ENCODE results near the gene MMP20. TPM values are rescaled to one million over a fixed set of nuclear protein-coding genes. Genes with fewer than 3 reads are reported as not detected.

Gene MMP20
- total RNA-seq, 1 donor from 2014 or later = not detected

DNA sequence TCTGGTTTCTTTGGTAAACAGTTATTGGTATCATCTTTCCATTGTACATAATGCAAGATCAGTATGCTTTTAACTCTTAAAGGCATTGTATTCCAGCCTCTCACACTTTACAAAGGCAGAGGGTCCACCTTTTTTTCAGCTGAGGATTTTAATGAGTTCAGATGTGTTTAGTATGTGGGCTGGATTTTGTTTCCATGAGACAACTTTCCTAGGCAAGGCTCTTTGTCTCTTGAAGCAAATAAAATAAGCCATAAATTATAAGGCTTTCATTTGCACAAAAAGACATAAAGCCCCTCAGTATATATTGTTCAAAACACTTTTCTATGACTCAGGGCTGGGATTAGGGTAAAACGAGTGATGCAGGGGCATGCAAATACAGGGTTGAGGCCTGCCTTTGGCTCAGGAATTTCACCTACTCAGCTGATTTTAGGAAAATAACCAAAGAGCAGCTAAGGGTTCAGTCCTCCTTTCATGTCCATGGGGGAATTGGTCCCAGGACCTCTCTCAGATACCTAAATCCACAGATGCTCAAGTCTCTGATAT is 7.6 kb downstream of the MMP20 start:
- H3K27me3 Mint-ChIP-seq = no peaks in the 10 kb centered on the region
- no peak overlapping the region for H3K27ac Mint-ChIP-seq
- H3K4me3 Mint-ChIP-seq (ENCODE audit: low read depth) = no peak overlapping the region
- no peaks in the 10 kb centered on the region for H3K9me3 Mint-ChIP-seq (ENCODE audit: low read depth)
- no peaks in the 10 kb centered on the region for H3K36me3 Mint-ChIP-seq (ENCODE audit: insufficient read depth)
- TF ChIP-seq, protein P1, sequence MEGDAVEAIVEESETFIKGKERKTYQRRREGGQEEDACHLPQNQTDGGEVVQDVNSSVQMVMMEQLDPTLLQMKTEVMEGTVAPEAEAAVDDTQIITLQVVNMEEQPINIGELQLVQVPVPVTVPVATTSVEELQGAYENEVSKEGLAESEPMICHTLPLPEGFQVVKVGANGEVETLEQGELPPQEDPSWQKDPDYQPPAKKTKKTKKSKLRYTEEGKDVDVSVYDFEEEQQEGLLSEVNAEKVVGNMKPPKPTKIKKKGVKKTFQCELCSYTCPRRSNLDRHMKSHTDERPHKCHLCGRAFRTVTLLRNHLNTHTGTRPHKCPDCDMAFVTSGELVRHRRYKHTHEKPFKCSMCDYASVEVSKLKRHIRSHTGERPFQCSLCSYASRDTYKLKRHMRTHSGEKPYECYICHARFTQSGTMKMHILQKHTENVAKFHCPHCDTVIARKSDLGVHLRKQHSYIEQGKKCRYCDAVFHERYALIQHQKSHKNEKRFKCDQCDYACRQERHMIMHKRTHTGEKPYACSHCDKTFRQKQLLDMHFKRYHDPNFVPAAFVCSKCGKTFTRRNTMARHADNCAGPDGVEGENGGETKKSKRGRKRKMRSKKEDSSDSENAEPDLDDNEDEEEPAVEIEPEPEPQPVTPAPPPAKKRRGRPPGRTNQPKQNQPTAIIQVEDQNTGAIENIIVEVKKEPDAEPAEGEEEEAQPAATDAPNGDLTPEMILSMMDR (IDR thresholded peaks at IDR 0.05; ENCODE audit: unreplicated experiment) = no peak
- no peak for DNase-seq (ENCODE audit: low spot score, unreplicated experiment)
- peaks cover 13% of the 10 kb centered on the region for H3K4me1 Mint-ChIP-seq (ENCODE audit: low read depth)

DNA sequence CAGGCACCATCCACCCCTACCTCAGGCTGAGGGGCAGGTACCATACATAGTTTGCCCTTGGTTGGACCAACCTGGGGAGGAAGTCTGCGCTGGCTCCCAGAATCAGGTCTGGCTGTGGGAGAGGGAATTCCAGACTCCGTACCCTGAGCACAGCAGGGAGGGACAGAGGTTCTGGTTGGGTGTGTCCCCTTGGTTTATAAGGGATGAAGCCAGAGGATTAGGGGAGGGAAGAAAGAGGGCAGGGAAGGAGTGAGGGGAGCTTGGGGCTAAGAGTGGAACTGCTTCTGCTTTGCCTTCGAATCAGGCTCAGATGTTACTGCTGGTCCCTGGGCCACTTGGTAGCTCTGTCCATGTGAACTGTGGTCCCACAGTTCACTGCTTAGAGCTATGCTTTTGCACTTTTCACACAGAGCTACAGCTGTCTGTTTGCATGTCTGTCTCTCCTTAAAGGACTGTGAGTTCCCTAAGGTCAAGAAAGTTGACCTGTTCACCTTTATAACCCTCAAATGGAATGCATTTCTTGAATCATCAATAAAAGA is 9.2 kb downstream of the MMP20 start:
- H3K9me3 Mint-ChIP-seq (ENCODE audit: low read depth) = no peaks in the 10 kb centered on the region
- peaks cover 13% of the 10 kb centered on the region for H3K4me1 Mint-ChIP-seq (ENCODE audit: low read depth)
- H3K36me3 Mint-ChIP-seq (ENCODE audit: insufficient read depth) = no peaks in the 10 kb centered on the region
- TF ChIP-seq, protein P1 (IDR thresholded peaks at IDR 0.05; ENCODE audit: unreplicated experiment) = no peak
- no peak overlapping the region for H3K27ac Mint-ChIP-seq
- H3K27me3 Mint-ChIP-seq = no peaks in the 10 kb centered on the region
- no peak for DNase-seq (ENCODE audit: low spot score, unreplicated experiment)
- no peak overlapping the region for H3K4me3 Mint-ChIP-seq (ENCODE audit: low read depth)

GRCh38 chr11:102615077-102615893 is 9.8 kb downstream of the MMP20 start:
- no peak overlapping the region for H3K4me3 Mint-ChIP-seq (ENCODE audit: low read depth)
- TF ChIP-seq, protein P1 (IDR thresholded peaks at IDR 0.05; ENCODE audit: unreplicated experiment) = no peak
- peaks cover 13% of the 10 kb centered on the region for H3K4me1 Mint-ChIP-seq (ENCODE audit: low read depth)
- no peaks in the 10 kb centered on the region for H3K9me3 Mint-ChIP-seq (ENCODE audit: low read depth)
- H3K27me3 Mint-ChIP-seq = no peaks in the 10 kb centered on the region
- no peak overlapping the region for H3K27ac Mint-ChIP-seq
- H3K36me3 Mint-ChIP-seq (ENCODE audit: insufficient read depth) = no peaks in the 10 kb centered on the region
- no peak for DNase-seq (ENCODE audit: low spot score, unreplicated experiment)

DNA sequence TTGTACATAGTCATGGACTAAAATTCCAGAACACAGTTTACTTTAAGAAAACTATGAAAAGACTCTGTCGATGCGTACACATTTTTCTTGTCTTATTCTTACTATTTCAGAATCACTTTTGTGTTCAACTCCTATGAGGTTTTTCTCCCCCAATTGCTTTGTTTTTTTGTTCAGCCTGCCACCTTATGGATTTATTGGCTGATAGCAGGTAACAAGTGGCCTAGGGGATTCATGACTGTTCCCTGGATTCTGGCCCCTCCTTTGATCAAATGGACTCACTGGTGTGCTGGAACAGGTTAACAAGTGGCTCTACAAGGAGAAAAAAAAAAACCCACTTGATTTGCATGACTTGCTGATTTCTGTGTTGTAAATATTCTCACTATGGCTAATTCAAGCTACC is 10.6 kb downstream of the MMP20 start:
- no peak for DNase-seq (ENCODE audit: low spot score, unreplicated experiment)
- Mint-ChIP-seq H3K4me1 (ENCODE audit: low read depth) (peaks cover 13% of the 10 kb centered on the region), H3K27me3 (no peaks in the 10 kb centered on the region), H3K27ac (no peak overlapping the region), H3K4me3 (ENCODE audit: low read depth) (no peak overlapping the region), H3K9me3 (ENCODE audit: low read depth) (no peaks in the 10 kb centered on the region), H3K36me3 (ENCODE audit: insufficient read depth) (no peaks in the 10 kb centered on the region)
- TF ChIP-seq, protein P1 (IDR thresholded peaks at IDR 0.05; ENCODE audit: unreplicated experiment) = no peak

DNA sequence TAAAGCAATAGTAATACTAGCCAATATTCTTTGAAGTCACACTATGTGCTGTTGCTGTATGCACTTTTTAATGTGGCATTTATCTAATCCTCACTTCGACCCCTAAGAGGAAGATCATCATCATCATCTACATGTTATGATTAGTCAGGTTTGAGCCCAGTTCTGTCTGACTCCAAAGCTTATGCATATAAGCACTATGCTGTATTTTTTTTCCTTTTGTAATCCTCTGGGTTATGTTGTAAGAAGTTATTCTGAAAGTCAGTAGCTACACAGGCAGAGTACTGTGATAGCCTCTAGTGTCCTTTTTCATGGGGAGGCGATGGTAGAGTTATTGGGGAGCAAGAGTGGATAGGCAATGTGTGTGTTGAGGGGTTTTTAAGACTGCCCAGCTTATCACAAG is 11.1 kb downstream of the MMP20 start:
- Mint-ChIP-seq H3K4me3 (ENCODE audit: low read depth) (no peak overlapping the region), H3K27me3 (no peaks in the 10 kb centered on the region), H3K27ac (no peak overlapping the region), H3K4me1 (ENCODE audit: low read depth) (peaks cover 13% of the 10 kb centered on the region), H3K9me3 (ENCODE audit: low read depth) (no peaks in the 10 kb centered on the region), H3K36me3 (ENCODE audit: insufficient read depth) (no peaks in the 10 kb centered on the region)
- TF ChIP-seq, protein P1 (IDR thresholded peaks at IDR 0.05; ENCODE audit: unreplicated experiment) = no peak
- no peak for DNase-seq (ENCODE audit: low spot score, unreplicated experiment)

Measured in progenitor cell of endocrine pancreas (in vitro differentiated cells).